C4-2B (cell line): ENCODE results near the gene PLXNA4.

Experiments
- ZFX ChIP-seq: fragments of 450-650 bp; IDR thresholded peaks from 2 replicates; pipeline ENCODE4 v1.6.1; 2017
- TF ChIP-seq, protein P1 (sequence below): fragments of 450-650 bp; conservative IDR thresholded peaks from 2 replicates; pipeline ENCODE4 v1.5.1; 2017; ENCODE audit warnings: mild to moderate bottlenecking

DNA sequence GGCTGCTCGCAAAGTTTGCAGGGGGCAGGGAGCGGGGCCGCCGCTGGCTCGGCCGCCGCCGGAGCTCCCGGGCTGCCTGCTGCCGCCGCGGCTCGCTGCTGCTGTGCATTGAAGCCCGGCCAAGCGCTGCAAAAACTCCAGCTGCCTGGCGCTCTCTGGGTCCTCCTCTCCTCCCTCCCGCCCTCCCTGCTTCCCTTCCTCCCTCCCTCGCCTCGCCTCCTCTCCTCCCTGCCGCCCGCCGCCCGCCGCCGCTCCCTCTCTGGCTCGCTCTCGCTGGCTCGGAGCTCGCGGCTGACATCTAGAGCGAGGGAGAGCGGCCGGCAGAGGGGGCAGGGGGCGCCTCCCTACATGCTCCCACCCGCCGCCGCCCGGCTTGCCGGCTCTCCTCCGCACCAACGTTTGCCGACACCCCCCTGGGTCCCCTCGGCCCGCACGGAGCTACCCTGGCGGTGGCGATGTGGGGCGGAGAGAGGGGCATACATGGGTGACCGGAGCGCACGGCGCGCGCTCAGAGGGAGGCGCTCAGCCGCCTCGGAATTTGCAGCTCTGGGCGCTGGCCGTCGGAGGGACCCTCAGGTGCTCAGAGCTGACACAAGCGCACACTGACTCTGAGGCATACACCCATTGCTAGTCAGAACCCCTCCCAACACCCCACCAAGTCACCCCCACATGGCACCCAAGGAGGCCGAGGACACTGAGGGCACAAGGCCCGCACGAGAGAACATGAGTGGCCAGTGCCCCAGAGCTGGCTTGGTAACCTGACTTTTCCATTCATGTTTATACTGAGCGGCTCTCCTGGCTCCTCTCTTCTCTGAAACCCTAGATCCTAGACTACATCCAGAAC lies 1.2 kb upstream of the PLXNA4 start:
- TF ChIP-seq, protein P1, sequence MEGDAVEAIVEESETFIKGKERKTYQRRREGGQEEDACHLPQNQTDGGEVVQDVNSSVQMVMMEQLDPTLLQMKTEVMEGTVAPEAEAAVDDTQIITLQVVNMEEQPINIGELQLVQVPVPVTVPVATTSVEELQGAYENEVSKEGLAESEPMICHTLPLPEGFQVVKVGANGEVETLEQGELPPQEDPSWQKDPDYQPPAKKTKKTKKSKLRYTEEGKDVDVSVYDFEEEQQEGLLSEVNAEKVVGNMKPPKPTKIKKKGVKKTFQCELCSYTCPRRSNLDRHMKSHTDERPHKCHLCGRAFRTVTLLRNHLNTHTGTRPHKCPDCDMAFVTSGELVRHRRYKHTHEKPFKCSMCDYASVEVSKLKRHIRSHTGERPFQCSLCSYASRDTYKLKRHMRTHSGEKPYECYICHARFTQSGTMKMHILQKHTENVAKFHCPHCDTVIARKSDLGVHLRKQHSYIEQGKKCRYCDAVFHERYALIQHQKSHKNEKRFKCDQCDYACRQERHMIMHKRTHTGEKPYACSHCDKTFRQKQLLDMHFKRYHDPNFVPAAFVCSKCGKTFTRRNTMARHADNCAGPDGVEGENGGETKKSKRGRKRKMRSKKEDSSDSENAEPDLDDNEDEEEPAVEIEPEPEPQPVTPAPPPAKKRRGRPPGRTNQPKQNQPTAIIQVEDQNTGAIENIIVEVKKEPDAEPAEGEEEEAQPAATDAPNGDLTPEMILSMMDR: no peak
- TF ChIP-seq ZFX: no peak
